Gastrocnemius medialis (tissue), 4 donors: ENCODE results near the gene ILK. TPM values are rescaled to one million over a fixed set of nuclear protein-coding genes. Genes with fewer than 3 reads are reported as not detected.

Experiments used
- ATAC-seq, 2 donors: fragments of 150-250 bp; one replicate each; pipeline ENCODE4 v1.9.1; 2016
- DNase-seq, 2 donors: peaks; one replicate each; pipeline ENCODE4 v3.0.0-alpha.2; 2019
- H3K27ac ChIP-seq, 4 donors: fragments of 200-600 bp; sonication (generic); 1 replicate in 1 of 4; 2 replicates in 3 of 4; pipeline ENCODE4 v1.5.1; 2016 to 2018; ENCODE audit warnings: mild to moderate bottlenecking in 2 of 4, moderate library complexity in 1 of 4
- H3K27me3 ChIP-seq, 3 donors: fragments of 200-600 bp; sonication (generic) in 2 of 3; 1 replicate in 1 of 3; 2 replicates in 2 of 3; pipeline versions ENCODE4 v1.5.1 to v1.6.0; 2016 to 2019; ENCODE audit warnings: mild to moderate bottlenecking in 1 of 3, moderate library complexity in 1 of 3
- H3K36me3 ChIP-seq, 2 donors: fragments of 200-600 bp; sonication (generic) in 1 of 2; one replicate each; pipeline ENCODE4 v1.5.1; 2017 to 2018
- H3K4me1 ChIP-seq, 2 donors: fragments of 200-600 bp; sonication (generic) in 1 of 2; one replicate each; pipeline ENCODE4 v1.5.1; 2016 to 2017; ENCODE audit warnings: mild to moderate bottlenecking in 2 of 2
- H3K4me3 ChIP-seq, 4 donors: fragments of 200-600 bp; sonication (generic) in 3 of 4; 1 replicate in 1 of 4; 2 replicates in 3 of 4; pipeline ENCODE4 v1.5.1; 2016 to 2019; ENCODE audit warnings: mild to moderate bottlenecking in 2 of 4
- H3K9me3 ChIP-seq, 3 donors: fragments of 200-600 bp; sonication (generic) in 2 of 3; 1 replicate in 1 of 3; 2 replicates in 2 of 3; pipeline ENCODE4 v1.5.1; 2016 to 2019
- POLR2A ChIP-seq, 2 donors: fragments of 450-650 bp; IDR thresholded peaks; one replicate each; pipeline ENCODE4 v1.6.1; 2017; ENCODE audit warnings: antibody characterized with exemption in 2 of 2, mild to moderate bottlenecking in 2 of 2, moderate library complexity in 2 of 2
- in situ Hi-C, 4 donors: fragments of 200-750 bp; cut with MboI; loops; one replicate each; pipeline versions ENCODE4 v1.15.0 to v1.8.0; 2017; ENCODE audit warnings: low sequenced_read_pairs in 4 of 4
- intact Hi-C: fragments of 100-400 bp; cut with DNase I; formaldehyde crosslinking; loops from one replicate; pipeline ENCODE4 v1.15.1; 2023; ENCODE audit warnings: low total_unique reads
- total RNA-seq, 4 donors: library from RNA; depleted of rRNA; stranded (reverse); fragments of >200 nt; gene quantifications; one replicate each; pipeline versions ENCODE4 v1.1.0 to v1.2.3, GENCODE V29; 2016
- TF ChIP-seq, protein P1 (sequence below), 5 experiments: fragments of 450-650 bp in 3 of 5; fragments of 200-600 bp in 2 of 5; sonication (generic) in 2 of 5; IDR thresholded peaks in 4 of 5; conservative IDR thresholded peaks in 1 of 5; 1 replicate in 4 of 5; 2 replicates in 1 of 5; pipeline ENCODE4 v1.5.1; 2016 to 2019; ENCODE audit warnings: antibody characterized with exemption in 5 of 5, mild to moderate bottlenecking in 3 of 5, moderate library complexity in 3 of 5

ILK gene
- total RNA-seq, 4 donors from 2014 or later = 48.3 to 113 (median 70.5) TPM

DNA sequence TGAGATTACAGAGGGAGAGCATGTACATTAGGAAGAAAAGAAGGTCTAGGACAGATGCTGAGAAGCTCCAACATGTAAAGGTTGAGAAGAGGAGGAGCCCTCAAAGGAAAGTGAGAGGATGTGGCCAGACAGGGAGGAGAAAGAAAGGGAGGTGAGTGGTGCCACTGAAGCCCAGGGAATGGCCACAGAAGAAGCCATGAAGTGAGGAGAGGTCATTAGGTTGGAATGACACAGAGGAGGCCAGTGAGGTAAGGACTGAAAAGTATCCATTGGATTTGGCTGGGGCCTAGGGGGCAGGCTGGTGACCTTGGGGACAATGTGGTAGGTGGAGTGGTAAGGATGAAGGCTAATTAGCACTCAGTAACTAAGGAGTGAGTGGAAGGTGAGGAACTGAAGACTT is 55.1 kb downstream of the ILK start:
- TF ChIP-seq POLR2A (IDR thresholded peaks at IDR 0.05) = no peak
- TF ChIP-seq, protein P1, sequence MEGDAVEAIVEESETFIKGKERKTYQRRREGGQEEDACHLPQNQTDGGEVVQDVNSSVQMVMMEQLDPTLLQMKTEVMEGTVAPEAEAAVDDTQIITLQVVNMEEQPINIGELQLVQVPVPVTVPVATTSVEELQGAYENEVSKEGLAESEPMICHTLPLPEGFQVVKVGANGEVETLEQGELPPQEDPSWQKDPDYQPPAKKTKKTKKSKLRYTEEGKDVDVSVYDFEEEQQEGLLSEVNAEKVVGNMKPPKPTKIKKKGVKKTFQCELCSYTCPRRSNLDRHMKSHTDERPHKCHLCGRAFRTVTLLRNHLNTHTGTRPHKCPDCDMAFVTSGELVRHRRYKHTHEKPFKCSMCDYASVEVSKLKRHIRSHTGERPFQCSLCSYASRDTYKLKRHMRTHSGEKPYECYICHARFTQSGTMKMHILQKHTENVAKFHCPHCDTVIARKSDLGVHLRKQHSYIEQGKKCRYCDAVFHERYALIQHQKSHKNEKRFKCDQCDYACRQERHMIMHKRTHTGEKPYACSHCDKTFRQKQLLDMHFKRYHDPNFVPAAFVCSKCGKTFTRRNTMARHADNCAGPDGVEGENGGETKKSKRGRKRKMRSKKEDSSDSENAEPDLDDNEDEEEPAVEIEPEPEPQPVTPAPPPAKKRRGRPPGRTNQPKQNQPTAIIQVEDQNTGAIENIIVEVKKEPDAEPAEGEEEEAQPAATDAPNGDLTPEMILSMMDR (IDR thresholded peaks at IDR 0.05 in 4 of 5, conservative IDR thresholded peaks at IDR 0.05 in 1 of 5) = no peak
- DNase-seq (no peak), ATAC-seq (no peak)
- peaks cover 0 to 4% of the 10 kb centered on the region in 2 donors for H3K4me1 ChIP-seq
- intact Hi-C loops (no loop called here), in situ Hi-C loops (no loop called here)
- no peaks in the 10 kb centered on the region for H3K9me3 ChIP-seq
- no peaks in the 10 kb centered on the region for H3K36me3 ChIP-seq
- no peak overlapping the region for H3K4me3 ChIP-seq
- no peak overlapping the region for H3K27ac ChIP-seq
- peaks cover 18 to 28% (median 23%) of the 10 kb centered on the region in 3 donors for H3K27me3 ChIP-seq

Other genes starting within 250 kb of the ILK start
- gene SMPD1, start 213.3 kb upstream of the ILK start, total RNA-seq = 10 to 100 TPM; 19.2 to 56.1 (median 42.4) TPM
- gene APBB1, start 184.7 kb upstream of the ILK start, total RNA-seq = 10 to 100 TPM; 18.5 to 49.2 (median 46.2) TPM
- 10 to 100 TPM in 1 of 4 donors, 1 to 10 TPM in 1, not detected in 2; 8.7 to 17.6 TPM for gene HPX, start 162.8 kb upstream of the ILK start, total RNA-seq
- 10 to 100 TPM; 15.3 to 20.0 (median 16.5) TPM for gene TRIM3, start 129.8 kb upstream of the ILK start, total RNA-seq
- 10 to 100 TPM; 20.1 to 27.8 (median 24.4) TPM for gene ARFIP2, start 122.4 kb upstream of the ILK start, total RNA-seq
- 10 to 100 TPM; 10.0 to 14.5 (median 12.4) TPM for gene TIMM10B, start 122.3 kb upstream of the ILK start, total RNA-seq
- gene DNHD1, start 106.5 kb upstream of the ILK start, total RNA-seq = 10 to 100 TPM in 1 of 4 donors, 1 to 10 TPM in 3; 3.4 to 10.5 (median 4.3) TPM
- gene RRP8, start 158 bp upstream of the ILK start, total RNA-seq = 10 to 100 TPM; 10.9 to 25.7 (median 14.9) TPM
- gene TAF10, start 8.4 kb downstream of the ILK start, total RNA-seq = 10 to 100 TPM; 49.8 to 77.8 (median 65.7) TPM
- gene TPP1, start 15.6 kb downstream of the ILK start, total RNA-seq = 10 to 100 TPM; 13.9 to 43.4 (median 19.6) TPM
- gene DCHS1, start 52.0 kb downstream of the ILK start, total RNA-seq = 1 to 10 TPM; 1.5 to 3.8 (median 2.8) TPM
- gene MRPL17, start 79.6 kb downstream of the ILK start, total RNA-seq = 10 to 100 TPM; 25.1 to 33.4 (median 27.7) TPM
- not detected for gene OR2AG2, start 168.2 kb downstream of the ILK start, total RNA-seq
- gene OR2AG1, start 179.2 kb downstream of the ILK start, total RNA-seq = not detected
- gene OR6A2, start 195.9 kb downstream of the ILK start, total RNA-seq = under 1 TPM in 1 of 4 donors, not detected in 3; 0.20 TPM
- gene OR10A5, start 241.9 kb downstream of the ILK start, total RNA-seq = not detected